HepG2 (cell line): ENCODE results near the gene SPAG6. TPM values are rescaled to one million over a fixed set of nuclear protein-coding genes. Genes with fewer than 3 reads are reported as not detected.

Experiments
- ATAC-seq: fragments of 200-7000 bp; cut with Tn5 transposase; 3 replicates; pipeline ENCODE4 v1.9.1; 2020; ENCODE audit warnings: mild to moderate bottlenecking, moderate library complexity
- BruUV-seq: library from RNA; stranded (reverse); fragments of 400-500 nt; replicated peaks from 2 replicates; lab custom pipeline; 2021; lab: Mats Ljungman, UMichigan
- CTCF ChIA-PET: fragments of 300-600 bp; formaldehyde crosslinking; extraction: SDS; loops from one replicate; lab custom pipeline; 2021; ENCODE audit warnings: low total read pairs, inconsistent platforms, low intra/inter-chr PET ratio; lab: Yijun Ruan, JAX
- POLR2A ChIA-PET: fragments of 350-600 bp; sonication (Branson Sonifier 250); formaldehyde crosslinking; loops from one replicate; lab custom pipeline; 2020; ENCODE audit warnings: antibody characterized with exemption, inconsistent platforms; lab: Yijun Ruan, JAX
- DNase-seq: peaks from one replicate; pipeline ENCODE4 v3.0.0-alpha.2; 2015; ENCODE audit warnings: low spot score
- FAIRE-seq: peaks from 3 replicates; lab custom pipeline; 2011; peaks lifted over from hg19 to GRCh38; lab: Jason Lieb, UNC
- H2AFZ ChIP-seq: one replicate; pipeline ENCODE4 v1.6.1; 2011; ENCODE audit warnings: low read length, inconsistent platforms
- H3K27ac ChIP-seq: fragments of 300-600 bp; 3 replicates; pipeline ENCODE4 v1.8.0; 2011; ENCODE audit warnings: mixed run types, mild to moderate bottlenecking, mixed read lengths, low read length, inconsistent platforms; ENCODE audit not compliant: insufficient read depth; ENCODE audit errors: extremely low read length
- H3K27me3 ChIP-seq, 2 experiments: fragments of 200-600 bp in 1 of 2; 2 replicates in 1 of 2; 3 replicates in 1 of 2; pipeline versions ENCODE4 v1.6.0 to v1.8.0; 2011; ENCODE audit warnings: low read length in 2 of 2, mild to moderate bottlenecking in 2 of 2, moderate library complexity in 2 of 2, inconsistent platforms in 1 of 2; ENCODE audit not compliant: insufficient read depth in 2 of 2, control insufficient read depth in 1 of 2
- H3K36me3 ChIP-seq, 2 experiments: fragments of 200-600 bp in 1 of 2; replicated peaks in 1 of 2; 2 replicates in 1 of 2; 3 replicates in 1 of 2; pipeline versions ENCODE4 v1.5.1 to v1.8.0; 2011; ENCODE audit warnings: low read length in 2 of 2, inconsistent platforms in 1 of 2; ENCODE audit not compliant: insufficient read depth in 2 of 2, control insufficient read depth in 1 of 2
- H3K4me1 ChIP-seq: 2 replicates; pipeline ENCODE4 v1.5.1; 2012; ENCODE audit warnings: low read length, inconsistent platforms; ENCODE audit not compliant: insufficient read depth
- H3K4me2 ChIP-seq: 2 replicates; pipeline ENCODE4 v1.6.0; 2011; ENCODE audit warnings: low read depth, low read length, inconsistent platforms
- H3K4me3 ChIP-seq, 3 experiments: fragments of 200-600 bp in 1 of 3; sonication (generic), shearing (Covaris generic) in 1 of 3; replicated peaks in 1 of 3; 2 replicates each; pipeline ENCODE4 v1.5.1; 2011 to 2016; ENCODE audit warnings: low read length in 3 of 3, inconsistent platforms in 2 of 3, low read depth in 2 of 3, mild to moderate bottlenecking in 2 of 3, control low read depth in 1 of 3, mixed read lengths in 1 of 3; ENCODE audit not compliant: insufficient read depth in 1 of 3
- H3K79me2 ChIP-seq: one replicate; pipeline ENCODE4 v1.6.1; 2011; ENCODE audit warnings: low read length, inconsistent platforms; ENCODE audit not compliant: insufficient read depth
- H3K9ac ChIP-seq: 2 replicates; pipeline ENCODE4 v1.6.0; 2011; ENCODE audit warnings: mild to moderate bottlenecking, low read depth, low read length, inconsistent platforms; ENCODE audit not compliant: insufficient read depth
- H3K9me3 ChIP-seq: 2 replicates; pipeline ENCODE4 v1.5.1; 2012; ENCODE audit warnings: mild to moderate bottlenecking, low read length
- H4K20me1 ChIP-seq: 2 replicates; pipeline ENCODE4 v1.6.0; 2011; ENCODE audit warnings: inconsistent platforms, mild to moderate bottlenecking, low read length, moderate library complexity; ENCODE audit not compliant: insufficient read depth
- IRX3 ChIP-seq: sonication (generic); formaldehyde crosslinking; IDR thresholded peaks from 2 replicates; pipeline ENCODE4 v1.8.1; 2023; ENCODE audit warnings: mild to moderate bottlenecking, low read depth, missing genetic modification reagents, borderline replicate concordance
- WGBS: methylation state at CpG from one replicate; pipeline ENCODE4 v1.1.6; 2017; ENCODE audit warnings: low lambda C conversion rate; 5-methylcytosine and 5-hydroxymethylcytosine counted together
- in situ Hi-C: cut with HindIII; loops from 2 replicates; pipeline ENCODE4 v1.10.0; 2017; ENCODE audit warnings: low pct_unique_long_range_greater_than_20kb; ENCODE audit not compliant: extremely low pct_ligation_motif_present
- intact Hi-C: fragments of 100-400 bp; cut with micrococcal nuclease; formaldehyde crosslinking; loops from one replicate; pipeline ENCODE4 v1.10.0; 2022; ENCODE audit not compliant: unreplicated experiment
- polyA plus RNA-seq, 8 experiments: library from polyadenylated mRNA; depleted of rRNA in 3 of 8; stranded (reverse) in 7 of 8; unstranded in 1 of 8; fragments of >200 nt; fragmentation: Illumina TruSeq in 4 of 8; extraction: Trizol in 4 of 8; gene quantifications; 2 replicates each; pipeline versions ENCODE4 v1.2.1 to v1.2.3, GENCODE V29; 2011 to 2016; ENCODE audit warnings: low read depth in 4 of 8, missing spikeins in 1 of 8, mixed read lengths in 1 of 8; ENCODE audit not compliant: insufficient read depth in 1 of 8
- total RNA-seq, 5 experiments: library from RNA; depleted of rRNA; stranded (reverse); fragments of >200 nt; fragmentation: Illumina TruSeq; extraction: Trizol; gene quantifications; 2 replicates each; pipeline ENCODE4 v1.2.3, GENCODE V29; 2016; ENCODE audit warnings: low read depth in 1 of 5
- TF ChIP-seq, protein P1 (sequence below): sonication (generic); formaldehyde crosslinking; IDR thresholded peaks from 2 replicates; pipeline ENCODE4 v1.4.0; 2020; ENCODE audit warnings: missing genetic modification reagents, borderline replicate concordance
- TF ChIP-seq, protein P2 (sequence below): sonication (generic); formaldehyde crosslinking; IDR thresholded peaks from 2 replicates; pipeline ENCODE4 v1.4.0; 2020; ENCODE audit warnings: missing genetic modification reagents

Gene SPAG6
- total and polyA plus RNA-seq, 2 of the 13 experiments (the other 11 are each of a cell fraction or from before 2014, with no cell fraction given): not detected

GRCh38 chr10:22454634-22455033 is 109.3 kb downstream of the SPAG6 start:
- Histone ChIP-seq H3K9me3 (no peaks in the 10 kb centered on the region), H3K4me1 (no peaks in the 10 kb centered on the region), H3K4me3 (no peak overlapping the region), H3K4me2 (no peak overlapping the region), H3K27ac (no peak overlapping the region), H3K27me3 (no peaks in the 10 kb centered on the region), H3K36me3 (no peaks in the 10 kb centered on the region), H2AFZ (no peak overlapping the region), H3K79me2 (no peaks in the 10 kb centered on the region), H3K9ac (no peak overlapping the region), H4K20me1 (no peaks in the 10 kb centered on the region)
- in situ Hi-C loops (no loop called here), intact Hi-C loops (no loop called here)
- ChIA-PET POLR2A (no interaction called here), CTCF (no interaction called here)
- ATAC-seq (no peak), FAIRE-seq (no peak), DNase-seq (no peak)
- BruUV-seq: no TSS peak
- TF ChIP-seq, protein P1, sequence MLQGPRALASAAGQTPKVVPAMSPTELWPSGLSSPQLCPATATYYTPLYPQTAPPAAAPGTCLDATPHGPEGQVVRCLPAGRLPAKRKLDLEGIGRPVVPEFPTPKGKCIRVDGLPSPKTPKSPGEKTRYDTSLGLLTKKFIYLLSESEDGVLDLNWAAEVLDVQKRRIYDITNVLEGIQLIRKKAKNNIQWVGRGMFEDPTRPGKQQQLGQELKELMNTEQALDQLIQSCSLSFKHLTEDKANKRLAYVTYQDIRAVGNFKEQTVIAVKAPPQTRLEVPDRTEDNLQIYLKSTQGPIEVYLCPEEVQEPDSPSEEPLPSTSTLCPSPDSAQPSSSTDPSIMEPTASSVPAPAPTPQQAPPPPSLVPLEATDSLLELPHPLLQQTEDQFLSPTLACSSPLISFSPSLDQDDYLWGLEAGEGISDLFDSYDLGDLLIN (CRISPR knock-in tag): no peak
- no peak for TF ChIP-seq IRX3 (CRISPR knock-in tag)
- TF ChIP-seq, protein P2, sequence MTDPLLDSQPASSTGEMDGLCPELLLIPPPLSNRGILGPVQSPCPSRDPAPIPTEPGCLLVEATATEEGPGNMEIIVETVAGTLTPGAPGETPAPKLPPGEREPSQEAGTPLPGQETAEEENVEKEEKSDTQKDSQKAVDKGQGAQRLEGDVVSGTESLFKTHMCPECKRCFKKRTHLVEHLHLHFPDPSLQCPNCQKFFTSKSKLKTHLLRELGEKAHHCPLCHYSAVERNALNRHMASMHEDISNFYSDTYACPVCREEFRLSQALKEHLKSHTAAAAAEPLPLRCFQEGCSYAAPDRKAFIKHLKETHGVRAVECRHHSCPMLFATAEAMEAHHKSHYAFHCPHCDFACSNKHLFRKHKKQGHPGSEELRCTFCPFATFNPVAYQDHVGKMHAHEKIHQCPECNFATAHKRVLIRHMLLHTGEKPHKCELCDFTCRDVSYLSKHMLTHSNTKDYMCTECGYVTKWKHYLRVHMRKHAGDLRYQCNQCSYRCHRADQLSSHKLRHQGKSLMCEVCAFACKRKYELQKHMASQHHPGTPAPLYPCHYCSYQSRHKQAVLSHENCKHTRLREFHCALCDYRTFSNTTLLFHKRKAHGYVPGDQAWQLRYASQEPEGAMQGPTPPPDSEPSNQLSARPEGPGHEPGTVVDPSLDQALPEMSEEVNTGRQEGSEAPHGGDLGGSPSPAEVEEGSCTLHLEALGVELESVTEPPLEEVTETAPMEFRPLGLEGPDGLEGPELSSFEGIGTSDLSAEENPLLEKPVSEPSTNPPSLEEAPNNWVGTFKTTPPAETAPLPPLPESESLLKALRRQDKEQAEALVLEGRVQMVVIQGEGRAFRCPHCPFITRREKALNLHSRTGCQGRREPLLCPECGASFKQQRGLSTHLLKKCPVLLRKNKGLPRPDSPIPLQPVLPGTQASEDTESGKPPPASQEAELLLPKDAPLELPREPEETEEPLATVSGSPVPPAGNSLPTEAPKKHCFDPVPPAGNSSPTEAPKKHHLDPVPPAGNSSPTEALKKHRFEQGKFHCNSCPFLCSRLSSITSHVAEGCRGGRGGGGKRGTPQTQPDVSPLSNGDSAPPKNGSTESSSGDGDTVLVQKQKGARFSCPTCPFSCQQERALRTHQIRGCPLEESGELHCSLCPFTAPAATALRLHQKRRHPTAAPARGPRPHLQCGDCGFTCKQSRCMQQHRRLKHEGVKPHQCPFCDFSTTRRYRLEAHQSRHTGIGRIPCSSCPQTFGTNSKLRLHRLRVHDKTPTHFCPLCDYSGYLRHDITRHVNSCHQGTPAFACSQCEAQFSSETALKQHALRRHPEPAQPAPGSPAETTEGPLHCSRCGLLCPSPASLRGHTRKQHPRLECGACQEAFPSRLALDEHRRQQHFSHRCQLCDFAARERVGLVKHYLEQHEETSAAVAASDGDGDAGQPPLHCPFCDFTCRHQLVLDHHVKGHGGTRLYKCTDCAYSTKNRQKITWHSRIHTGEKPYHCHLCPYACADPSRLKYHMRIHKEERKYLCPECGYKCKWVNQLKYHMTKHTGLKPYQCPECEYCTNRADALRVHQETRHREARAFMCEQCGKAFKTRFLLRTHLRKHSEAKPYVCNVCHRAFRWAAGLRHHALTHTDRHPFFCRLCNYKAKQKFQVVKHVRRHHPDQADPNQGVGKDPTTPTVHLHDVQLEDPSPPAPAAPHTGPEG: no peak
- 0% methylated on average over 1 of the region's 1 CpG for WGBS
